Pancreas (tissue), 10 donors: ENCODE measurements around the gene PITPNM2. TPM values are rescaled to one million over a fixed set of nuclear protein-coding genes. Genes with fewer than 3 reads are reported as not detected.

Experiments
- ATAC-seq, 4 donors: fragments of 200-7000 bp; cut with Tn5 transposase; one replicate each; pipeline versions ENCODE4 v1.8.0 to v1.9.1; 2020; ENCODE audit warnings: mild to moderate bottlenecking in 4 of 4, moderate library complexity in 4 of 4
- DNase-seq, 6 donors: peaks; one replicate each; pipeline ENCODE4 v3.0.0-alpha.2; 2020
- FAIRE-seq: peaks from 2 replicates; lab custom pipeline; 2012; peaks lifted over from hg19 to GRCh38; lab: Jason Lieb, UNC
- H3K27ac ChIP-seq, 4 donors: fragments of 200-600 bp; sonication (generic); 1 replicate in 3 of 4; 2 replicates in 1 of 4; pipeline versions ENCODE4 v1.5.0 to v1.8.0; 2020
- H3K27me3 ChIP-seq, 4 donors: fragments of 200-600 bp; one replicate each; pipeline ENCODE4 v1.8.0; 2021
- H3K36me3 ChIP-seq, 3 donors: fragments of 200-600 bp; sonication (generic) in 1 of 3; one replicate each; pipeline versions ENCODE4 v1.5.0 to v1.8.0; 2020 to 2021
- H3K4me1 ChIP-seq, 3 donors: fragments of 200-600 bp; one replicate each; pipeline ENCODE4 v1.8.0; 2021
- H3K4me3 ChIP-seq, 4 donors: fragments of 200-600 bp; sonication (generic) in 2 of 4; one replicate each; pipeline versions ENCODE4 v1.5.0 to v1.8.0; 2020 to 2021
- H3K9me3 ChIP-seq, 4 donors: fragments of 200-600 bp; one replicate each; pipeline ENCODE4 v1.8.0; 2021
- WGBS, 2 donors: extraction: QIAGEN DNeasy Blood & Tissue Kit; methylation state at CpG; one replicate each; pipeline ENCODE4 v1.1.7; 2013; 5-methylcytosine and 5-hydroxymethylcytosine counted together
- intact Hi-C, 3 donors: fragments of 100-400 bp; cut with DNase I; formaldehyde crosslinking; loops; one replicate each; pipeline versions ENCODE4 v1.11.1 to v1.14.2; 2022
- polyA plus RNA-seq, 2 donors: library from polyadenylated mRNA; stranded (reverse); fragments of 200-250 nt; gene quantifications; one replicate each; pipeline ENCODE4 v1.2.3, GENCODE V29; 2013
- total RNA-seq, 6 donors: library from RNA; stranded (reverse); fragmentation: NEBNext Ultra II Directional in 4 of 6; extraction: Animal tissue kit (Norgen Biotek cat#: 25700) in 4 of 6; gene quantifications; one replicate each; pipeline versions ENCODE4 v1.2.1 to v1.2.4, GENCODE V29; 2021 to 2023
- TF ChIP-seq, protein P1 (sequence below), 4 donors: fragments of 200-600 bp; sonication (generic) in 3 of 4; IDR thresholded peaks; one replicate each; pipeline versions ENCODE4 v1.5.0 to v1.8.0; 2021; ENCODE audit warnings: antibody characterized with exemption in 4 of 4
- donor health status: healthy with polysubstance abuse.
- donor health status: DM: no; HTN: no; CAD: no; lungs with moderate emphysema.
- donor health status: DM: no; HTN: no; CAD: no.
- donor health status: control.
- donor health status: control.
- donor health status: Bipolar disorder and iron deficiency.
- donor health status: DM: yes; HTN: yes; CAD: no.
- donor health status: DM: no; HTN: no; CAD: no.
- donor health status: DM: no; HTN: no; CAD: no.
- donor health status: DM: yes; HTN: yes; CAD: no.

The PITPNM2 gene
- total and polyA plus RNA-seq, 8 donors: 4.4 to 13.2 (median 6.4) TPM

DNA sequence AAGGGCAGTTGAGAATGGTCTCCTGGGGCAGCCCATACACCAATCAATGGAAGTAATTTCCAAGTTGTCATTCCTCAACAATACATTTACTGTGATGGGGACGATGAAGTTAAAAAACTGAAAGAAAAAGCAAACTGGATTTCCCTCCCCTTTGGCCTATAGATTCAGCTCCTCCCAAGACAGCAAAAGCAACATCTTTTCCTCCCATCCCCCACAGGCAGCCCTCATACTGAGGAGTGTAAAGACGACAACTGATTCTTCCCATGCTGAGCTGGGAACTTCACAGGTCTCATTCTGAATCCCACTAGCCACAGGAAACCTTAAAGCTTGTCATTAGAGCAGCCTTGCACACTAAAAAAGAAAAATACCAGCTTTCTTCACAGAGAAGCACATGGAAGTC is 48.5 kb downstream of the PITPNM2 start:
- Histone ChIP-seq H3K27me3 (no peaks in the 10 kb centered on the region), H3K36me3 (no peaks in the 10 kb centered on the region), H3K27ac (no peak overlapping the region), H3K9me3 (no peaks in the 10 kb centered on the region), H3K4me1 (no peaks in the 10 kb centered on the region), H3K4me3 (no peak overlapping the region)
- no peak for ATAC-seq
- intact Hi-C loops: no loop called here
- TF ChIP-seq, protein P1, sequence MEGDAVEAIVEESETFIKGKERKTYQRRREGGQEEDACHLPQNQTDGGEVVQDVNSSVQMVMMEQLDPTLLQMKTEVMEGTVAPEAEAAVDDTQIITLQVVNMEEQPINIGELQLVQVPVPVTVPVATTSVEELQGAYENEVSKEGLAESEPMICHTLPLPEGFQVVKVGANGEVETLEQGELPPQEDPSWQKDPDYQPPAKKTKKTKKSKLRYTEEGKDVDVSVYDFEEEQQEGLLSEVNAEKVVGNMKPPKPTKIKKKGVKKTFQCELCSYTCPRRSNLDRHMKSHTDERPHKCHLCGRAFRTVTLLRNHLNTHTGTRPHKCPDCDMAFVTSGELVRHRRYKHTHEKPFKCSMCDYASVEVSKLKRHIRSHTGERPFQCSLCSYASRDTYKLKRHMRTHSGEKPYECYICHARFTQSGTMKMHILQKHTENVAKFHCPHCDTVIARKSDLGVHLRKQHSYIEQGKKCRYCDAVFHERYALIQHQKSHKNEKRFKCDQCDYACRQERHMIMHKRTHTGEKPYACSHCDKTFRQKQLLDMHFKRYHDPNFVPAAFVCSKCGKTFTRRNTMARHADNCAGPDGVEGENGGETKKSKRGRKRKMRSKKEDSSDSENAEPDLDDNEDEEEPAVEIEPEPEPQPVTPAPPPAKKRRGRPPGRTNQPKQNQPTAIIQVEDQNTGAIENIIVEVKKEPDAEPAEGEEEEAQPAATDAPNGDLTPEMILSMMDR (IDR thresholded peaks at IDR 0.05): no peak
- FAIRE-seq: no peak
- no peak for DNase-seq
- WGBS, 2 donors: 71 to 84% methylated on average over 2 of the region's 2 CpGs

DNA sequence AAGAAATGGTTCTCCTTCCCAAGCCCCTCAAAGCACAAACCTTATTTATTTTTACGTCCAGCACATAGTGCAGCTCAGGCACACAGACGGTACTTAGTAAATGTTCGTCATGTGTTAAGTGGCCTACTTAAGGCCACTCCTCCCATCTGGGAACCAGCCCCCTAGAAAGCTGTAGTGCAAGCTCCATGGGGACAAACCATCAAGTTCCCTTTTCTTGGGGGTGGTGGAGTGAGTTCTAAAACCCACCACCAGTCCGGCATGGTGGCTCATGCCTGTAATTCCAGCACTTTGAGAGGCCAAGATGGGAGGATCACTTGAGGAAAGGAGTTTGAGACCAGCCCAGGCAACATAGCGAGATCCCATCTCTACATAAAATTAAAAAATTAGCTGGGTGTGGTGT is 49.4 kb downstream of the PITPNM2 start:
- Histone ChIP-seq H3K9me3 (no peaks in the 10 kb centered on the region), H3K36me3 (no peaks in the 10 kb centered on the region), H3K4me3 (no peak overlapping the region), H3K27ac (no peak overlapping the region), H3K4me1 (no peaks in the 10 kb centered on the region), H3K27me3 (no peaks in the 10 kb centered on the region)
- intact Hi-C loops: no loop called here
- ATAC-seq (no peak), FAIRE-seq (no peak), DNase-seq (no peak)
- 87 to 90% methylated on average over 5 of the region's 5 CpGs for WGBS, 2 donors
- TF ChIP-seq, protein P1 (IDR thresholded peaks at IDR 0.05): no peak

Other genes starting within 250 kb of the PITPNM2 start
- gene ABCB9, start 184.6 kb downstream of the PITPNM2 start, total RNA-seq: 1 to 10 TPM; 1.3 to 4.8 (median 2.7) TPM
- 1 to 10 TPM; 4.9 to 6.7 TPM for gene ABCB9, start 184.6 kb downstream of the PITPNM2 start, polyA plus RNA-seq
- gene OGFOD2, start 175.8 kb downstream of the PITPNM2 start, total RNA-seq: 10 to 100 TPM; 12.9 to 20.9 (median 17.2) TPM
- 10 to 100 TPM; 22.2 to 30.9 TPM for gene OGFOD2, start 175.8 kb downstream of the PITPNM2 start, polyA plus RNA-seq
- gene ARL6IP4, start 170.4 kb downstream of the PITPNM2 start, total RNA-seq: 100 to 1,000 TPM in 4 of 6 donors, 10 to 100 TPM in 2; 85.3 to 129 (median 101) TPM
- gene ARL6IP4, start 170.4 kb downstream of the PITPNM2 start, polyA plus RNA-seq: 100 to 1,000 TPM; 281 to 296 TPM
- 10 to 100 TPM in 3 of 6 donors, 1 to 10 TPM in 3; 4.8 to 13.4 (median 9.5) TPM for gene MPHOSPH9, start 82.1 kb upstream of the PITPNM2 start, total RNA-seq
- 1 to 10 TPM; 3.3 to 5.7 TPM for gene MPHOSPH9, start 82.1 kb upstream of the PITPNM2 start, polyA plus RNA-seq
- gene MTRFR, start 82.3 kb upstream of the PITPNM2 start, total RNA-seq: 1 to 10 TPM; 2.9 to 7.5 (median 4.1) TPM
- gene MTRFR, start 82.3 kb upstream of the PITPNM2 start, polyA plus RNA-seq: 1 to 10 TPM; 6.9 to 8.4 TPM
- 10 to 100 TPM; 17.3 to 50.0 (median 23.9) TPM for gene CDK2AP1, start 120.8 kb upstream of the PITPNM2 start, total RNA-seq
- 10 to 100 TPM; 65.0 to 84.0 TPM for gene CDK2AP1, start 120.8 kb upstream of the PITPNM2 start, polyA plus RNA-seq
- gene SBNO1, start 213.8 kb upstream of the PITPNM2 start, total RNA-seq: 10 to 100 TPM in 3 of 6 donors, 1 to 10 TPM in 3; 7.9 to 16.3 (median 10.5) TPM
- 1 to 10 TPM; 2.6 to 4.2 TPM for gene SBNO1, start 213.8 kb upstream of the PITPNM2 start, polyA plus RNA-seq
- 10 to 100 TPM; 13.7 to 27.9 (median 18.8) TPM for gene KMT5A, start 233.0 kb upstream of the PITPNM2 start, total RNA-seq
- gene KMT5A, start 233.0 kb upstream of the PITPNM2 start, polyA plus RNA-seq: 10 to 100 TPM; 34.8 to 41.9 TPM